Ovary (tissue), 9 donors: Measurements from ENCODE around the gene UBE2C. TPM values are rescaled to one million over a fixed set of nuclear protein-coding genes. Genes with fewer than 3 reads are reported as not detected.
A peak's percentile ranks its signal among the peaks of the same experiment; 100 is the strongest.

ENCODE experiments used
- DNase-seq, 5 donors: peaks; one replicate each; pipeline ENCODE4 v3.0.0-alpha.2; 2019 to 2020
- H3K27ac ChIP-seq, 2 donors: fragments of 200-600 bp; one replicate each; pipeline versions ENCODE4 v1.5.1 to v1.8.0; 2019 to 2022
- H3K27me3 ChIP-seq: fragments of 200-600 bp; one replicate; pipeline ENCODE4 v1.8.0; 2022
- H3K36me3 ChIP-seq: fragments of 200-600 bp; sonication (generic); one replicate; pipeline ENCODE4 v1.5.1; 2019
- H3K4me1 ChIP-seq: one replicate; pipeline ENCODE4 v1.8.1; 2013; ENCODE audit warnings: mild to moderate bottlenecking, moderate library complexity; ENCODE audit not compliant: insufficient read depth
- H3K4me3 ChIP-seq: fragments of 200-600 bp; sonication (generic); one replicate; pipeline ENCODE4 v1.5.1; 2017
- H3K9me3 ChIP-seq, 2 donors: fragments of 200-600 bp in 1 of 2; sonication (generic) in 1 of 2; one replicate each; pipeline versions ENCODE4 v1.5.1 to v1.8.1; 2013 to 2019; ENCODE audit warnings: mild to moderate bottlenecking in 1 of 2, moderate library complexity in 1 of 2
- EP300 ChIP-seq: sonication (generic); formaldehyde crosslinking; IDR thresholded peaks from one replicate; pipeline ENCODE4 v1.6.1; 2017; ENCODE audit warnings: antibody characterized with exemption
- POLR2A ChIP-seq: fragments of 450-650 bp; IDR thresholded peaks from one replicate; pipeline ENCODE4 v1.6.1; 2017; ENCODE audit warnings: antibody characterized with exemption, mild to moderate bottlenecking, moderate library complexity
- WGBS, 3 donors: extraction: QIAGEN DNeasy Blood & Tissue Kit in 1 of 3; methylation state at CpG; one replicate each; pipeline versions ENCODE4 v1.1.5 to v1.1.7; 2013 to 2017; 5-methylcytosine and 5-hydroxymethylcytosine counted together
- intact Hi-C, 4 donors: fragments of 100-400 bp; cut with DNase I; formaldehyde crosslinking; loops; one replicate each; pipeline versions ENCODE4 v1.11.0 to v1.15.1; 2022 to 2023
- polyA plus RNA-seq, 2 donors: library from polyadenylated mRNA; stranded (reverse); fragments of 200-250 nt in 1 of 2; fragments of 350-450 nt in 1 of 2; fragmentation: Illumina TruSeq in 1 of 2; extraction: RNeasy Lipid Tissue Mini Kit (QIAGEN cat#74804) in 1 of 2; gene quantifications; one replicate each; pipeline ENCODE4 v1.2.3, GENCODE V29; 2013 to 2014
- total RNA-seq, 7 donors: library from RNA; depleted of rRNA in 2 of 7; stranded (reverse); fragments of >200 nt in 2 of 7; fragmentation: NEBNext Ultra II Directional in 3 of 7; extraction: Animal tissue kit (Norgen Biotek cat#: 25700) in 3 of 7; gene quantifications; one replicate each; pipeline versions ENCODE4 v1.1.0 to v1.2.4, GENCODE V29; 2016 to 2023
- TF ChIP-seq, protein P1 (sequence below), 3 donors: fragments of 450-650 bp in 2 of 3; fragments of 200-600 bp in 1 of 3; IDR thresholded peaks; one replicate each; pipeline versions ENCODE4 v1.5.1 to v1.8.0; 2016 to 2022; ENCODE audit warnings: antibody characterized with exemption in 3 of 3, mild to moderate bottlenecking in 1 of 3
- donor health status: DM: no; HTN: no; CAD: no; lungs with moderate emphysema.
- donor health status: DM: no; HTN: no; CAD: no.
- donor health status: Bipolar disorder and iron deficiency.
- donor health status: DM: yes; HTN: yes; CAD: no.
- donor health status: DM: no; HTN: no; CAD: no.
- donor health status: DM: yes; HTN: yes; CAD: no.

UBE2C gene
- total and polyA plus RNA-seq, 9 donors: 0.69 to 5.6 (median 1.6) TPM; not detected in 3

DNA sequence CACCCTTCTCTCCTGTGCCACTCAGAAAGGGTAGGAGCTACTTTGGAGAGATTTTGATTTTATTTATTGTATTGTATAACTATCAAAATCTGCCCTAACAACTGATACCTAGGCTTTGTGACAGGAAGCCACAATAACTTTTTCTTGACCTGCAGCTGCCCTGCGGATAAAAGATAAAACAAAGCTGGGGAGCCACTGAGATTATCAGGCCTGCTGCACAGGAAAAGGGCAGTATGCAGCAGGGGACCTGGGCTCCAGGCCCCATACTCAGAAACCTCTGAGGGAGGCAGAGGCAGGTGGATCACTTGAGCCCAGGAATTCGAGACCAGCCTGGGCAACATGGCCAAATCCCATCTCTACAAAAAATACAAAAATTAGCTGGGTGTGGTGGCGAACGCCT lies 20.2 kb downstream of the UBE2C start:
- TF ChIP-seq EP300 (no peak), POLR2A (no peak)
- TF ChIP-seq, protein P1, sequence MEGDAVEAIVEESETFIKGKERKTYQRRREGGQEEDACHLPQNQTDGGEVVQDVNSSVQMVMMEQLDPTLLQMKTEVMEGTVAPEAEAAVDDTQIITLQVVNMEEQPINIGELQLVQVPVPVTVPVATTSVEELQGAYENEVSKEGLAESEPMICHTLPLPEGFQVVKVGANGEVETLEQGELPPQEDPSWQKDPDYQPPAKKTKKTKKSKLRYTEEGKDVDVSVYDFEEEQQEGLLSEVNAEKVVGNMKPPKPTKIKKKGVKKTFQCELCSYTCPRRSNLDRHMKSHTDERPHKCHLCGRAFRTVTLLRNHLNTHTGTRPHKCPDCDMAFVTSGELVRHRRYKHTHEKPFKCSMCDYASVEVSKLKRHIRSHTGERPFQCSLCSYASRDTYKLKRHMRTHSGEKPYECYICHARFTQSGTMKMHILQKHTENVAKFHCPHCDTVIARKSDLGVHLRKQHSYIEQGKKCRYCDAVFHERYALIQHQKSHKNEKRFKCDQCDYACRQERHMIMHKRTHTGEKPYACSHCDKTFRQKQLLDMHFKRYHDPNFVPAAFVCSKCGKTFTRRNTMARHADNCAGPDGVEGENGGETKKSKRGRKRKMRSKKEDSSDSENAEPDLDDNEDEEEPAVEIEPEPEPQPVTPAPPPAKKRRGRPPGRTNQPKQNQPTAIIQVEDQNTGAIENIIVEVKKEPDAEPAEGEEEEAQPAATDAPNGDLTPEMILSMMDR (IDR thresholded peaks at IDR 0.05): no peak
- Histone ChIP-seq H3K27me3 (no peaks in the 10 kb centered on the region), H3K4me1 (peaks cover 26% of the 10 kb centered on the region), H3K9me3 (no peaks in the 10 kb centered on the region), H3K4me3 (no peak overlapping the region), H3K27ac (peak overlapping the region; percentile 93 to 97), H3K36me3 (no peaks in the 10 kb centered on the region)
- no peak for DNase-seq
- 71 to 81% (median 76%) methylated on average over 4 of the region's 4 CpGs for WGBS, 3 donors
- intact Hi-C loops: no loop called here

- TF ChIP-seq, protein P1 (IDR thresholded peaks at IDR 0.05): no peak
- TF ChIP-seq EP300 (peak; percentile 87), POLR2A (no peak)
- no peaks in the 10 kb centered on the region for H3K36me3 ChIP-seq
- H3K27me3 ChIP-seq: no peaks in the 10 kb centered on the region
- 3 to 6% (median 3%) methylated on average over 16 to 35 of the region's 35 CpGs for WGBS, 3 donors
- H3K9me3 ChIP-seq: no peaks in the 10 kb centered on the region
- H3K4me1 ChIP-seq: peaks cover 26% of the 10 kb centered on the region
- peak within 1 kb of the TSS; percentile 93 to 97 for H3K27ac ChIP-seq
- intact Hi-C loops: no loop called here
- DNase-seq: peak; percentile 89 to 93 (median 90)
- peak within 1 kb of the TSS; percentile 66 for H3K4me3 ChIP-seq
Measured at GRCh38 chr20:45833030-45833882, 20.8 kb downstream of the UBE2C start, which contains the start of gene SNX21. Gene SNX21 (plus strand): TSS chr20:45833799. CDS start chr20:45833920, 121 bp downstream.

DNA sequence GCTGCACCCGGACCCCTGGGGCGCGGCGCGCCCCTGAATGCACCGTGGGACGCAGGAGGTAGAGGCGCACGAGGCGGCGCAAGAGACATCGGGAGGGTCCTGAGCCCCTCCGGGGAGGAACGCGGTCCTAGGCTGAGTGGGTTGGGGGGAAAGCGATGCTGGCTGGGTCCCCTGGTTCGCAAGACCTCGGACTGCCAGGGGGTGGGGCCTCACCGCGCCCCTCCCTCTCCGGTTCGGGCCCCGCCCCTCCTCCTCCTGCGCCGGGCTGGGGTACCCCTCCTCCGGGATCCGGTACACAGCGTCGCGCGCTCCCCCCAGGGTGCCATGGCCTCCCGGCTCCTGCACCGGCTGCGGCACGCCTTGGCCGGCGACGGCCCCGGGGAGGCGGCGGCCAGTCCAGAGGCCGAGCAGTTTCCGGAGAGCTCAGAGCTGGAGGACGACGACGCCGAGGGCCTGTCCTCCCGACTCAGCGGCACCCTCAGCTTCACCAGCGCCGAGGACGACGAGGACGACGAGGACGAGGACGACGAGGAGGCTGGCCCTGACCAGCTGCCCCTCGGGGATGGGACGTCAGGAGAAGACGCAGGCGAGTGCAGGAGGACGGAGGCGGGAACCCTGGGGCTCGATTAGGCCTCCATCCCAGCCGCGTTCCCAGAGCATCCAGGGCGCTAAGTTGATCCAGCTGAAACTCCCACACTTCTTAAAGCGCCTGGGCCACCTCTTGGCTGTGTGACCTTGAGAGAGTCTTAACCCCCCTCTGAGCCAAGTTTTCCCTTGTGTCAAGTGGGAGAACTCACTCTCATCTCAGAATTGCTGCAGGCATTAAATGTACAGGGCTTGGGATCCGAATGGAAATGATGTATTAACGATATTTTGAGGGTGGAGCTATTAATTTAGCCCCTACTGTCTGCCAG lies 21.7 kb downstream of the UBE2C start:
- Histone ChIP-seq H3K36me3 (no peaks in the 10 kb centered on the region), H3K27ac (peak overlapping the region; percentile 93 to 97), H3K27me3 (no peaks in the 10 kb centered on the region), H3K4me1 (peaks cover 22% of the 10 kb centered on the region), H3K4me3 (peak overlapping the region; percentile 66), H3K9me3 (no peaks in the 10 kb centered on the region)
- DNase-seq: peak; percentile 84 to 91 (median 88)
- TF ChIP-seq POLR2A (peak; percentile 58), EP300 (no peak)
- TF ChIP-seq, protein P1 (IDR thresholded peaks at IDR 0.05): no peak
- intact Hi-C loops: no loop called here
- WGBS, 3 donors: 1% methylated on average over 55 to 71 of the region's 71 CpGs

GRCh38 chr20:45834797-45835161 lies 22.3 kb downstream of the UBE2C start:
- Histone ChIP-seq H3K4me1 (peaks cover 22% of the 10 kb centered on the region), H3K4me3 (peak overlapping the region; percentile 66), H3K9me3 (no peaks in the 10 kb centered on the region), H3K27me3 (no peaks in the 10 kb centered on the region), H3K27ac (peak overlapping the region; percentile 93 to 97), H3K36me3 (no peaks in the 10 kb centered on the region)
- peak in 4 of 5 donors; percentile 41 to 64 (median 63) for DNase-seq
- TF ChIP-seq, protein P1 (IDR thresholded peaks at IDR 0.05): no peak
- no peak for TF ChIP-seq EP300
- TF ChIP-seq POLR2A: no peak
- WGBS, 3 donors: 33 to 52% (median 39%) methylated on average over 14 of the region's 14 CpGs
- intact Hi-C loops: no loop called here
